Measurements from ENCODE around the gene FGD3.

GRCh38 chr9:93024646-93024910 is 77.3 kb downstream of the FGD3 start:
- TF ChIP-seq CTCF (IDR thresholded peaks at IDR 0.05) (no peak), ZFX (IDR thresholded peaks at IDR 0.05; ENCODE audit: borderline replicate concordance) (no peak)
